Endothelial cell of umbilical vein (primary cell): ENCODE data around the gene PPP1R7. TPM values are rescaled to one million over a fixed set of nuclear protein-coding genes. Genes with fewer than 3 reads are reported as not detected.

Experiments
- BruUV-seq: library from RNA; stranded (reverse); fragments of 400-500 nt; replicated peaks from 2 replicates; lab custom pipeline; 2021; lab: Mats Ljungman, UMichigan
- CTCF ChIA-PET: fragments of 300-600, 350-600 bp; sonication (Branson Sonifier 250); formaldehyde crosslinking; loops from one replicate; lab custom pipeline; 2021; ENCODE audit warnings: antibody characterized with exemption, inconsistent platforms; lab: Charles Lee
- POLR2A ChIA-PET: fragments of 300-600, 350-600 bp; sonication (Branson Sonifier 250); formaldehyde crosslinking; loops from one replicate; lab custom pipeline; 2021; ENCODE audit warnings: antibody characterized with exemption, inconsistent platforms; lab: Charles Lee
- DNase-seq: peaks from one replicate; pipeline ENCODE4 v3.0.0-alpha.2; 2011; ENCODE audit warnings: low read depth, low spot score
- FAIRE-seq: peaks from 2 replicates; lab custom pipeline; 2011; peaks lifted over from hg19 to GRCh38; lab: Jason Lieb, UNC
- H2AFZ ChIP-seq: 2 replicates; pipeline ENCODE4 v1.6.0; 2012; ENCODE audit warnings: low read depth, low read length, control low read depth, inconsistent platforms
- H3K27ac ChIP-seq: 2 replicates; pipeline ENCODE4 v1.5.1; 2011; ENCODE audit warnings: low read depth, mild to moderate bottlenecking, control low read depth, low read length, moderate library complexity; ENCODE audit not compliant: insufficient read depth
- H3K27me3 ChIP-seq, 2 experiments: 2 replicates each; pipeline versions ENCODE4 v1.6.0 to v1.6.1; 2011; ENCODE audit warnings: low read length in 2 of 2, mixed read lengths in 1 of 2; ENCODE audit not compliant: control insufficient read depth in 2 of 2, insufficient read depth in 2 of 2
- H3K36me3 ChIP-seq, 2 experiments: 2 replicates in 1 of 2; 3 replicates in 1 of 2; pipeline ENCODE4 v1.5.1; 2011; ENCODE audit warnings: low read length in 2 of 2, mild to moderate bottlenecking in 1 of 2, moderate library complexity in 1 of 2; ENCODE audit not compliant: control insufficient read depth in 2 of 2, insufficient read depth in 2 of 2; ENCODE audit errors: extremely low read depth in 1 of 2
- H3K4me1 ChIP-seq: 3 replicates; pipeline ENCODE4 v1.5.1; 2011; ENCODE audit warnings: mild to moderate bottlenecking, low read length; ENCODE audit not compliant: control insufficient read depth, insufficient read depth; ENCODE audit errors: extremely low read depth
- H3K4me2 ChIP-seq: 2 replicates; pipeline ENCODE4 v1.6.1; 2011; ENCODE audit warnings: low read length, control low read depth, mixed read lengths; ENCODE audit not compliant: insufficient read depth
- H3K4me3 ChIP-seq, 3 experiments: fragments of 200-600 bp in 1 of 3; sonication (generic), shearing (Covaris generic) in 1 of 3; replicated peaks in 1 of 3; 2 replicates each; pipeline ENCODE4 v1.5.1; 2011 to 2016; ENCODE audit warnings: control low read depth in 3 of 3, low read length in 3 of 3, mild to moderate bottlenecking in 2 of 3, inconsistent platforms in 1 of 3, low read depth in 1 of 3, moderate library complexity in 1 of 3; ENCODE audit not compliant: insufficient read depth in 1 of 3
- H3K79me2 ChIP-seq: 2 replicates; pipeline ENCODE4 v1.6.0; 2012; ENCODE audit warnings: low read length, inconsistent platforms; ENCODE audit not compliant: control insufficient read depth, insufficient read depth
- H3K9ac ChIP-seq: replicated peaks from 2 replicates; pipeline ENCODE3; 2011; ENCODE audit warnings: low read length, control low read depth; ENCODE audit not compliant: insufficient read depth; ENCODE audit errors: extremely low read depth
- H3K9me1 ChIP-seq: replicated peaks from 3 replicates; pipeline ENCODE4 v1.6.0; 2011; ENCODE audit warnings: mild to moderate bottlenecking, low read length; ENCODE audit not compliant: control insufficient read depth, insufficient read depth; ENCODE audit errors: extremely low read depth
- H3K9me3 ChIP-seq: replicated peaks from 2 replicates; pipeline ENCODE4 v1.5.1; 2012; ENCODE audit warnings: low read length, inconsistent platforms; ENCODE audit not compliant: control insufficient read depth, insufficient read depth
- H4K20me1 ChIP-seq: replicated peaks from 2 replicates; pipeline ENCODE3; 2011; ENCODE audit warnings: mild to moderate bottlenecking, low read length; ENCODE audit not compliant: control insufficient read depth, insufficient read depth; ENCODE audit errors: extremely low read depth
- CTCF ChIP-seq, 2 donors: IDR thresholded peaks; 1 replicate in 1 of 2; 2 replicates in 1 of 2; pipeline ENCODE4 v1.5.1; 2011; ENCODE audit warnings: low read length in 2 of 2, mild to moderate bottlenecking in 2 of 2, moderate library complexity in 2 of 2, control low read depth in 1 of 2, inconsistent platforms in 1 of 2, low read depth in 1 of 2; ENCODE audit not compliant: insufficient read depth in 1 of 2; ENCODE audit errors: extremely low read depth in 1 of 2
- EZH2 ChIP-seq: IDR thresholded peaks from 2 replicates; pipeline ENCODE4 v1.6.1; 2012; ENCODE audit warnings: borderline replicate concordance, low read depth, mild to moderate bottlenecking, moderate library complexity, low read length, inconsistent platforms; ENCODE audit not compliant: severe bottlenecking
- FOS ChIP-seq: IDR thresholded peaks from 2 replicates; pipeline ENCODE4 v1.6.1; 2011; ENCODE audit warnings: mild to moderate bottlenecking, low read length, moderate library complexity, borderline replicate concordance; ENCODE audit not compliant: insufficient read depth
- GATA2 ChIP-seq: IDR thresholded peaks from 2 replicates; pipeline ENCODE4 v1.7.0; 2011; ENCODE audit warnings: low read depth, mild to moderate bottlenecking, moderate library complexity, mixed read lengths, low read length; ENCODE audit not compliant: insufficient read length, insufficient read depth
- JUN ChIP-seq: IDR thresholded peaks from 2 replicates; pipeline ENCODE4 v1.6.1; 2011; ENCODE audit warnings: borderline replicate concordance, low read depth; ENCODE audit not compliant: insufficient read length, insufficient read depth
- MAX ChIP-seq: IDR thresholded peaks from 2 replicates; pipeline ENCODE4 v1.6.1; 2011; ENCODE audit not compliant: insufficient read depth, insufficient read length
- MYC ChIP-seq: IDR thresholded peaks from one replicate; pipeline ENCODE4 v1.6.1; 2011; ENCODE audit warnings: mild to moderate bottlenecking, low read depth, low read length
- POLR2A ChIP-seq: IDR thresholded peaks from 2 replicates; pipeline ENCODE4 v1.6.1; 2012; ENCODE audit warnings: low read depth, mild to moderate bottlenecking, control low read depth, low read length
- POLR2AphosphoS5 ChIP-seq: IDR thresholded peaks from 2 replicates; pipeline ENCODE4 v1.6.1; 2012; ENCODE audit warnings: low read depth, mild to moderate bottlenecking, control low read depth, low read length, moderate library complexity; ENCODE audit not compliant: insufficient read depth
- dilution Hi-C: fragments of 300-500 bp; cut with MboI; formaldehyde crosslinking; loops from one replicate; pipeline ENCODE4 v1.15.0; 2019; ENCODE audit warnings: low sequenced_read_pairs; ENCODE audit not compliant: extremely low pct_ligation_motif_present
- intact Hi-C: fragments of 100-400 bp; cut with micrococcal nuclease; formaldehyde crosslinking; loops from one replicate; pipeline ENCODE4 v1.10.0; 2022
- polyA plus RNA-seq, 4 experiments: library from polyadenylated mRNA; depleted of rRNA in 3 of 4; stranded (reverse) in 3 of 4; unstranded in 1 of 4; fragments of >200 nt; gene quantifications; 2 replicates each; pipeline versions ENCODE4 v1.2.1 to v1.2.3, GENCODE V29; 2011 to 2012; ENCODE audit warnings: missing spikeins in 1 of 4
- total RNA-seq: library from RNA; stranded (reverse); gene quantifications from 2 replicates; pipeline ENCODE4 v1.2.3, GENCODE V29; 2021

Gene PPP1R7
- total and polyA plus RNA-seq, 2 donors (not counting 3 experiments of a cell fraction or from before 2014, with no cell fraction given): 30.3 to 60.8 TPM

GRCh38 chr2:241142593-241142992 lies 7.7 kb upstream of the PPP1R7 start:
- no peak overlapping the region for H2AFZ ChIP-seq
- intact Hi-C loops: loop anchor here (10.0 kb wide), 1 partner anchor 288 kb away; no protein-coding TSS in a partner anchor
- H3K36me3 ChIP-seq: no peaks in the 10 kb centered on the region
- H3K27ac ChIP-seq: no peak overlapping the region
- no peaks in the 10 kb centered on the region for H3K79me2 ChIP-seq
- no peak overlapping the region for H3K4me3 ChIP-seq
- CTCF ChIA-PET: no interaction called here
- no peak overlapping the region for H3K4me2 ChIP-seq
- H3K9ac ChIP-seq: no peak overlapping the region
- dilution Hi-C loops: no loop called here
- no TSS peak for BruUV-seq
- no peaks in the 10 kb centered on the region for H3K4me1 ChIP-seq
- H3K9me1 ChIP-seq: no peaks in the 10 kb centered on the region
- FAIRE-seq: no peak
- TF ChIP-seq MYC: no peak
- no peak for TF ChIP-seq POLR2A
- no peak for TF ChIP-seq CTCF (IDR thresholded peaks at IDR 0.05; ENCODE audit: extremely low read depth in 1 of 2, insufficient read depth in 1 of 2, low read depth in 1 of 2, low read length in 2 of 2)
- TF ChIP-seq JUN: no peak
- TF ChIP-seq EZH2: no peak
- no peak for TF ChIP-seq GATA2
- no peak for TF ChIP-seq MAX
- TF ChIP-seq FOS: no peak
- no peak for TF ChIP-seq POLR2AphosphoS5
- H3K9me3 ChIP-seq: no peaks in the 10 kb centered on the region
- no peak for DNase-seq
- POLR2A ChIA-PET: no interaction called here
- H3K27me3 ChIP-seq: no peaks in the 10 kb centered on the region
- H4K20me1 ChIP-seq: no peaks in the 10 kb centered on the region
